ENCODE results near the gene KRT5.
"Not testable (repeated sequence)": the region's sequence is repeated elsewhere in the genome, so short reads cannot be mapped to it uniquely, and the experiment has no call there.

Gene KRT5

DNA sequence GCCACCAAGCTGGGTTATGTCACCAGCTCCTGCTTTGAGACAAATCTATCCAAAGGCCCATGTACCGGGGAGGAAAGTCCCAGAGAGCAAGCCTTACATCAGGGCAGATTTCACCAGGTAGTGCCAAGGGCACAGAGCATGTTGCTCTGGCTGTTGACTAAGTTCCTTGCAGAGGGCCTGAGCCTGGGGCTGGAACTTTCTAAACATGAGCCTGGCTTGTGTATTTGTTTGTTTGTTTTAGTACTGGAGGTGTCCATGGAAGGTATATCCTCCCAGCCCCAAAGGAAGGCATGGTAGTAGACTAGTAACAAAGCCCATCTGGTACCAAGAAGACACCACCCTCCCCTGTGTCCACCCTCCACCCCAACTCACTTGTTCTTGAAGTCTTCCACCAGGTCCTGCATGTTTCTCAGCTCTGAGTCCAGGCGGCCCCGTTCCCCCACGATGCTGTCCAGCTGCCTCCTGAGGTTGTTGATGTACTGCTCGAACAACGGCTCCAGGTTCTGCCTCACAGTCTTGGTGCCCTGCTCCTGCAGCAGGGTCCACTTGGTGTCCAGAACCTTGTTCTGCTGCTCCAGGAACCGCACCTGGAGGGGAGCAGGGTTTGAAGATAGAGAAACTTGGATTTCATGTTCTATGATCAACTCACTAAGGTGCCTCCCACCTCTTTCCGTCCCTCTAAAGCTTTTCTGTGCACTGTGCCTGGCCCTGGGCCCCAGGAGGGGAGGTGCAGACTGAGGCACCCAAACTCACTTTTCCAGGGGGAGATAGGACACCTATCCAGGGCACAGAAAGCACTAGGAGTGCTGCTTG, 1.4 kb downstream of the KRT5 start:
- no peak for DNase-seq

DNA sequence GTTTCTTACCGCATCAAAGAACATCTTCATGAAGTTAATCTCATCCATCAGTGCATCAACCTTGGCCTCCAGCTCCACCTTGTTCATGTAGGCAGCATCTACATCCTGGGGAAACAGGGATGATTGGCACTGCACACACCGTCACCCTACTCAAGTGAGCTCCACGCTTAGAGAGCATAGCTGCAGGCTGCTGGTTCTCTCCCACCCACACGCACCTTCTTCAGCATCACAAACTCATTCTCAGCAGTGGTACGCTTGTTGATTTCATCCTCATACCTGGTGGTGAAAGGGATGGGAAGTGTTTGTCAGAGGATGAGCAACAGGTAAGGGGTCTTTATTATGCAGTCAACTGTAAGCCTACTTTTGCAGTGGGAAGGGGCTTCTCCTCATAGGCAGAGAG, 2.3 kb downstream of the KRT5 start:
- no peak for DNase-seq

DNA sequence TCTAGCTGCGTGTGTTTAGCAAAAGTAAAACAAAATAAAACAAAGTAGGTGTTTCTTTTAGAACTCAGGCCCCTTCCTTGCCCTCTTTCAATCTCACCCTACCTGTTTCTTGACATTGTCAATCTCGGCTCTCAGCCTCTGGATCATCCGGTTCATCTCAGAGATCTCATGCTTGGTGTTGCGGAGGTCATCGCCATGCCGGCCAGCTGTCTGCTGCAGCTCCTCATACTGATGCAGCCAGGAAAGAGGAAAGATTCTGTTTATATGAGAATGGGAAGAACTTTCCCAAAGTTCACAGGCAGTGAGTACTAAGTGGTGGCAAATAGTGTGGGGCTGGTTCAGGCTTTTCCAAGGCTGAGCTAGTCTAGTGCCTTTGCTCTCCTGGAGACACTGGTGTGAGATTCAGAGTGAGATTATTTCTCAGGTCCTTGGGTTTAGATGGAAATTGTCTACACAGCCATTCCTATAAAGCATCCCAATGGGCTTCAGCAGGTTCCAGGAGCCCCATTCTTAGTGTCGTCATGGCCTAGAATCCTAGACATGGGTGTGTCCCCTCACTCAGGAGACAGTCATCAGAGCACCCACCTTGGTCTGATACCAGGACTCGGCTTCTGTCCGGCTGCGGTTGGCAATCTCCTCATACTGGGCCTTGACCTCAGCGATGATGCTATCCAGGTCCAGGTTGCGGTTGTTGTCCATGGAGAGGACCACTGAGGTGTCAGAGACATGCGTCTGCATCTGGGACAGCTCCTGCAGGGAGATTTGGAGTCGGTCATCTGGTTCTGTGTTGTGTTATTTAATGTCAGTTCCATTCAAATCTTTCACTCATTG, 3.0 kb downstream of the KRT5 start:
- no peak for DNase-seq

DNA sequence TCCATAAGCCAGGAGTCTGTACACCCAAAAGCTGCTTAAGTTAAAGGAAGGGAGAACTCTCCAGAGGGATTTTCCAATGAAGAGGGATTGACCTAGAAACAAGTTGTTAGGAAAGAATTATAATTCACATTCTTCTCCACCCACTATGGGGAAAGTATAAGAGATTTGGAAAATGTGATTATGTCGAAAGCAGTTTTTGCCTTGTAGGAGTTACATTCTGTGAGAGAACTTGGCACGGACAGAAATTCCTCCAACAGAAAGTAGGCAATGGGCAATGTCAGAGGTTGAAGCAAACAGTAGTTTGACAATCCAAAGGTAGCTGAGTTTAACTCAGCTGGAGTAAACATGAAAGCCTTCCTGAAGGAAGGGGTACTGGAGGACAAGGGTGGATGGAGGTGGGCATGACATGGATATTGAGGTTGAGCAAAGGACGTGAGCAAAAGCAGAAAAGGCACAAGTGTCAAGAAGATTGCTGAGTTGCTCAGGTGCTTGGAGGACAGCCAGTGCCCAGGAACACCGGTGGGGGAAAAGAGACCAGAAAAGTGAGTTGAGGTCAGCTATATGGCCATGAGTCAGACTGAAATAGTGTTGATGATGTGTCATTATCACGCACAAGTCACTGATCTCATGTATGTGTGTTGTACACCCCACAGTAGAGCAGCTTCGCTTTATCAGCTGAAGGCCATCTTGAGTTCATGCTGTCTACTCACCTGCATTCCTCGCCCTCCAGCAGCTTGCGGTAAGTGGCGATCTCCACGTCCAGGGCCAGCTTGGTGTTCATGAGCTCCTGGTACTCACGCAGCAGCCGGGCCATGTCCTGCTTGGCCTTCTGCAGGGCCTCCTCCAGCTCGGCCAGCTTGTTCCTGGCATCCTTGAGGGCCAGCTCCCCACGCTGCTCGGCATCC, 4.0 kb downstream of the KRT5 start:
- no peak for DNase-seq

DNA sequence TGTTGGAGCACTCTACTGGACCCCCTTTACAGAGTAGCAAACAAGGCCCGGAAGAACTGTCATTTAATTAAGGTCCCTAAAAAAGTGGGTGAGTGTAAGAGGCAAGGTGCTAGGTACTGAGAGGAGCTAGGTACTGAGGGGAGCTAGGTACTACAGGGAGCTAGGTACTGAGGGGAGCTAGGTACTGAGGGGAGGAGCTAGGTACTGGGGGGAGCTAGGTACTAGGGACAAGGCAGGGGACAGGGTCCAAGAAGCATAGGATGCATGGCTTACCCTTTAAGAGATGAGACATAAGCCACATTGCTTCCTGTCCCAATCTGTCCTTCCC, 4.9 kb downstream of the KRT5 start:
- no peak for DNase-seq

DNA sequence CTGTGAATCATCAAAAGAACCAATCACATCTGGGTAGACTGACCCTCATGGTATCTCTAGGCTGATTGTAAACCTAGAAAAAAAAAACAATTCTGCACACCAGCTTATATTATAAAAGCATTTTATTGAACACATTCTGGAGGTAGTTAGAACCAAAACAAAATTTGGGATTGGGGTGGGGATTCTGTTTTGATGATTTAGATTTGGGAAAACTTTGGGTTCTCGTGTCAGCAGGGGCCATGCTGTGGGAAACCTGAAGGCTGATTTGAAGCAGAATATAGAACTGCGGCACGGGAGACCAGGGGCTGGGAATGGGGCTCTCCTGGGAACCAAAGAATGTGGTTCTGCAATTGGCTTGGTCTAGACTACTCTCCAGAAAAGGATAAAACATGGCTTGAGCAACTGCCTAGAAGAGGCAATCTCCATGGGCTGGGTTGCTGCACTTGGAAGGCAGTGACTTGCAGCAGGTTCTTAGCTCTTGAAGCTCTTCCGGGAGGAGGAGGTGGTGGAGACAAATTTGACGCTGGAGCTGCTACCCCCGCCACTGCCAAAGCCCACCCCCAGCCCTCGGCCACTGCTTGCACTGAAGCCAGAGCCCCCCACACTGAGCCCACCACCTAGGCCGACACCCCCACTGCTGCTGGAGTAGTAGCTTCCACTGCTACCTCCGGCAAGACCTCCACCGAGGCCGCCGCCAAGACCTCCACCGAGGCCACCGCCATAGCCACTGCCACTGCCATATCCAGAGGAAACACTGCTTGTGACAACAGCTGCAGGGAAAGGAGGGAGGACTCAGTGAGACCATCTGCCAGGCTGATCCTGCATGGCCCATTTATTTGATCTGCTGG, 5.5 kb downstream of the KRT5 start:
- no peak for DNase-seq

DNA sequence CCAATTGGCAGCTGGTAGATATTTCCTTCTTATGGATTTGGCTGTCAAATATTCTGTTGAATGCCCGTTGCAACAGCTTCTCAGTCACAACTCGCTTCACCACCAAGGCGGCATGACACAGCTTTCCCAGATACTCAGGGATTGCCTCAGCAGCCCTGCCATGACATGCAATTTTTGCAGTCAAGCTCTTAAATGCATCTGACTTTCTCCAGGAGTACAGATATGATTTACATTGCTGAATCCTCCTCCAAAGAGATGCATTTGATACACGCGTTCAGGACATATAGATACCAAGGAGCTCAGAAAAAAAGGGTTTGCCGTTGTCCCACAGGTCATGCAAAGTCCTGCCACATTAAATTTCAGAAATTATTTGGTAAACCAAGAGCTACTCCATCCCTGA, 6.5 kb downstream of the KRT5 start:
- DNase-seq = no peak

DNA sequence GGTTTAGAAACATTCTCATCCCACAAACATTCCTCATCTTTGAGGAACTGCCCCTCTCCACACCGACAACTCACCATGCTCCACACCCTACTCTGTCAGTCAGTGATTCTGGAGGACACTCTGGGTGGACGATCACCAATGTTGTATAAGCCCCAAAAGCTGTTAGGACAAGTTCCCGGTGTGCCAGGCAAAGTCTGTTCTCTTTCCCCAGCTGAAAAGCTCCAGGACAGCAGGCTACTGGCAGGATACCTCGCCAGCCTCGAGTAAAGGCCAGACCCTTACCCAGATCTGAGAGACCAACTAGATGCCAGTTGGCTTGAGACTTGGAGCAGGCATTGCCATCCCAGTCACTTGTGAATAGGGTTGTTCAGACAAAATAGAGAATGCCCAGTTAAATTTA, 12.0 kb downstream of the KRT5 start:
- no peak for DNase-seq

DNA sequence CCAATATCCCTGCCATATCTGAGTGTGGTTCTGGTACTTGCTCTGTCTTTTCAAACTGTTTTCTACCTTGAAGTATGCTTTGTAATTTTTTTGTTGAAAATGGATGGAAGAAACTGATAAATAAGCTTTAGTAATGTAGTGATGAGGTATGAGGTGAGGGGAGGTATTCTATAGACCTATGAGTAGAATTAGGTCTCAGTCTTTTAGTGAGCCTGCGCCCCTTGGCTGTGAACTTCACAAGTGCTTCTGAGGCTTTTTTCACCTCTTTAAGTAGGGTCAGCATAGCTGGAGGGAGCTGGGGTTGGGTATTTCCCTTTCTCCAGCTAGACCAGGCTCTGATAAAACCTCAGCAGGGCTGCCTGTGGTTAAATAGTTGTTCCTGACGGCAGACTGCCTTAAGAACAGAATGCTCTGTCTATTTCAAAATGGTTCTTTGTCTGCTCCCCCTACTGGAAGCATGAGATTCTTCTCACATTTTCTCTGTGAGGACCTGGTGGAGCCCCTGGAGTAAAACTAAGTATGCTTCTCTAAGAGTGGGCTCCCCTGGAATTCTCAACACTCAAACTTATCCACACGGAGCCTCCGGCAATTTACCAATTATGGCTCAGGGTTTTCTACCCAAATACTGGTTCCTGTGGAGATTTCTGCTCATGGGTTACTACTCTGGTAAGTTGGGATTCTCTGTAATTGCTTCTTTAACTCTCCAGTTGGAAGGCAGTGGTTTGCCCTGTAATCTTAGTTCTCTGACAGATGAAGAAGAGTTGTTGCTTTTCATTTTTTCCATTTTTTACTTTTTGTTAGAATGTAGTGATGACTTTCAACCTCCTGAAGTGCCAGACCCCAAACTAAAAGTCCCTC, 13.1 kb downstream of the KRT5 start:
- no peak for DNase-seq

DNA sequence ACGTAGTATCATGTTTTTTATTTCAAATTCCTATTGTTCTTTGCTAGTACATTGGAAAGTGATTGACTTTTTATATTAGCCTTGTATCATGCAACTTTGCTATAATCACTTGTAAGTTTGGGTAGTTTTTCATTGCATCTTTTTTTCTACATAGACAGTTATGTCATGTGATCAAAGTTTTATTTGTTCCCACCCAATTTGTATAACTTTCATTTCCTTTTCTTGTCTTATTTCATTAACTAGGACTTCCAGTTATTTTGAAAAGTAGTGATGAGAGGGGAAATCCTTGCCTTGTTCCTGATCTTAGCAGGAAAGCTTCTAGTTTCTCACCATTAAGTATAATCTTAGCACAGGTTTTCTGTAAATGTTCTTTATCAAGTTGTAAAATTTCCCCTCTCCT, 17.3 kb downstream of the KRT5 start:
- no peak for DNase-seq

DNA sequence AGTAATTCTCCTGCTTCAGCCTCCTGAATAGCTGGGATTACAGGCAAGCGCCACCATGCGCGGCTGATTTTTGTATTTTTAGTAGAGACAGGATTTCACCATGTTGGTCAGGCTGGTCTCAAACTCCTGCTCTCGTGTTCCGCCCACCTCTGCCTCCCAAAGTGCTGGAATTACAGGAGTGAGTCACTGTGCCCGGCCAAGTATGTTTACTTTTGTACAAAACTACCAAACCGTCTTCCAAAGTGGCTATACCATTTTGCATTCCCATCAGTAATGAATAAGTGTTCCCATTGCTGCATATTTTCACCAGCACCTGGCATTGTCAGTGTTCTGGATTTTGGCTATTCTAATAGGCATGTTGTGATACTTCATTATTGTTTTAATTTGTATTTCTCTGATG, 18.7 kb downstream of the KRT5 start:
- no peak for DNase-seq

DNA sequence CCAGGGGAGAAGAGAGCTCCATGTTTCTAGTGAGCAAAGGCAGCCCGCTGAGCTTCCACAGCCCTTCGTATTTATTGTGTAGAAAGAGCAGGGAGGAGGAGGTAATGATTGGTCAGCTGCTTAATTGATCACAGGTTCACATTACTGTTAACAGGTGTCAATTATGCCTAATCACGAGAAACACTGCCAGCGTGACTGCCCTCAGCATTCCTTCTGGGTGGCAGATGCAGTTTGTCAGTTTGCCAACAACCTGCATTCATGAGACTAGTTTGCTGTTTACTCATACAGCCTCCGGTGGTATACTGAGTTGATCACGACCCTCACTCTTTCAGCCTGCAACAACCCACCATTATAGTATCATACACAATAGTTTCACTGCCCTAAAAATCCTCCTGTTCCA, 19.6 kb downstream of the KRT5 start:
- DNase-seq = not testable (repeated sequence)

DNA sequence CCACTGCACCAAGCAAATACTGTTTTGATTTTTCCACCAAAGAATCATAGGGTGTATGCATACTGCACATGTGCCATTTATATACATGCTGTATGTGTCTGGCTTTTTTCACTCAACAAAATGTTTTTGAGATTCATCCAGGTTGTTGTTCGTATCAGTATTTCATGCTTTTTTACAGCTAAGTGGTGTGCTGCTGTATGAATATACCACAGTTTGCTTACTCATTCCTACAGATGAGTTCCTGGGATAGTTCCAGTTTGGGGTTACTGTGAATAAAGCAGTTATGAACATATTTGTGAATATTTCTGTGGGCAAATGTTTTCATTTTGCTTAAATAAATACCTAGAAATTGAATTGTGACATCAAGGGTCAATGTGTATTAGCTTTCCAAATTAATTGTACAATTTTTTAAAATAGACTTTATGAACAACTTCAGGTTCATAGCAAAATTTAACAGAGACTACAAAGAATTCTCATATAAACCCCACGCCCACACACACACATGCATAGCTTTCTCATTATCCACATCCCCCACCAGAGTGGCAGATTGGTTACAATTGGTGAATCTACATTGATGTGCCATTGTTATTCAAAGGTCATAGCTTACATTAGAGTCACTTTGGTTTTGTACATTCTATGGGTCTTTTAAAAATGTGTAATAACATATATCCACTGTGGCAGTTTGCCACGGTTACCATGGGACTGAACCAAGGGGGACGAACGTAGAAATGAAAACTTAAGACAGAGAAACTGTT, 20.2 kb downstream of the KRT5 start:
- DNase-seq = no peak

DNA sequence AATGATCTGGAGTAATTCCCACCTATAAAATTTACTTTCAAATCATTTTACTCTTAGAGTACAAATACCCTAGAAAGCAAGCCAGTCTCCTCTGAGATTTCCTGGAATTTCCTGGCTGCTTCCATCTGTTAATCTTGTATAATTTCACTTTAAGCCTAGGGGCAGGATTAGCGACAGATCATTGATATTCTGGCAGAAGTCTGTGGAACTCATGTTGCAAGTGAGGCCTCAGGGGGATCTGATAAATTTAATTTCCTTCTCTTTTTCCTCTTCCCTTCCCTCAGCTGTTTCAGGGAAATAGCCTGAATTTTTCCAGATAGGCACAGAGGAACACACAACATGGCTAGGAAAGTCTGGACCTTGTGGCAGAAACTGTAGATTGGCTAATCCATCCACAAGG, 21.2 kb downstream of the KRT5 start:
- no peak for DNase-seq

DNA sequence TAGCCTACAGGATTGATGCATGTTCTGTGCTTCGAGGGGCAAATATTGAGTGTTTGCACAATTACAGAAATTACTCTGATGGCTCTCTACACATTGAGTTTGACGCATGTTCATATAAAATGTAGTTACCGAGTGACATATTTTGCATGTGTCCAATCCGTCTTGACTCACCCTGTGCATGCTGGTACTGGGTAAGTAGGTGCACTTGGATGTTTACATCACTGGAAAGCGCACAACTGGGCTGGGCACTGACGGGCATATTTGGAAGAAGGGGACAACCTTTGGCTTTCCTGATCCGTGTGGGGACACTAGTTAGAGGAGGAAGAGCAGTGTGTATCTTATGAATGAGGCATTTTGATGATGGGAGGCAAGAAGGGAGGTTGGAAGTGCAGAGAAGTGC, 22.2 kb downstream of the KRT5 start:
- no peak for DNase-seq

DNA sequence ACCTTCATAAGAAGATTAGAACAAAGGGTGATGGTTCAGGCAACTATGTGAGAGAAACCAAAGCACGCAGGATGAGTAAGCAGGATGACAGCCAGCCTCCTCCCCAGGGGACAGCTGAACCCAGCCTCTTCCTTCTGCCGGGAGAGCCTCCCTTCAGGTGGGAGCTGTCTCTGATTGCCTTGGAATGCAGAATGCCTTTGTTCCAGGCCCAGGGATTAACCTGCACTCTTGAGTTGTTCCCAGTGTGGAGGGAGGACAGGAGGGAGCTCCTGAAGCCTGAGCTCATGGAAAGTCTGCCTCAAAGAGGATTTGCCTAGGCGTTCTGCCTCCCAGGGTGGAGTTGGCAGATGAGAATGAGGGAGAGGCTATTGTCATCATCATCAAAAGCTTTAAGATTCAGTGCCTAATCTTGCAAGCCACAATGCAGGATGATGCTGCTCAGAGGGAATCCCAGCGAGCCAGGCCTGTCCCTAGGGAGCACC, 23.6 kb downstream of the KRT5 start:
- DNase-seq = peak; percentile 35

DNA sequence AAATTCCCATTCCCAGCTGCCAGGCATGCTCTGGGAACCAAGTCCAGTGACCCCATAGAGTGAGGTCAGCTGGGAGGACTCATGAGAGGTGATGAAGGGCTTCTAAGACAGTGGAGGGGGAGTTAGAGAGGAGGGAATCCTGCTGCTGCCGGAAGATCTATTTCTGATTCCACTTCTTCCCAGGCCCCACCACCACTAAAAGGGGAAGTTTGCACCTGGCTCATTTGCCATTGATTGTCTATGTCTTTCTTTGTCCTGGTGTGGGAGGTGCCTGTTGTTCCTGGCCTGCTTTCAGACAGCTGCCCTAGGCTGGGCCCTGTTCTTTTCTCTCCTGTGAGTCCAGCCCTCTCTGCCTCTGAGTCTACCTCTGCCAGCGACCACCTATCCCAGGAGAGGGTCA, 24.1 kb downstream of the KRT5 start:
- no peak for DNase-seq

DNA sequence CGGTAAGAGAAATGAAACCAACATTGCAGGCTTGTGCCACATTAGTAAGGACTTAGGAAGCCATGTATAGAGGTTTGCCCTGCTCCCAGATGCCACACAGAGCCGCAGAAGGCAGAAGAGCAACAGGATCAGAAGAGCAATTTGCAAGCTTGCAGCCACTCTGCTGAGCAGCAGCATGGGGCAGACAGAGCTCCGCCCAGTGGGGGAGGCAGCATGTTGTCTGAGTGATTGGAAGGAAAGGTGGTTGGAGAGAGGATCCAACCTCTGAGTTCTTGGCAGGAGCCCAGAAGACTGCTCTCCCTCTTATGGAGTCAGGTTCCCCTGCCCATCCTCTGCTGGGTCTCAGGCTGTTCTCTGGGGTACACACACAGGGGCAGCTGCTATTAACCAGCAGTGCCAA, 24.8 kb downstream of the KRT5 start:
- peak; percentile 93 for DNase-seq

DNA sequence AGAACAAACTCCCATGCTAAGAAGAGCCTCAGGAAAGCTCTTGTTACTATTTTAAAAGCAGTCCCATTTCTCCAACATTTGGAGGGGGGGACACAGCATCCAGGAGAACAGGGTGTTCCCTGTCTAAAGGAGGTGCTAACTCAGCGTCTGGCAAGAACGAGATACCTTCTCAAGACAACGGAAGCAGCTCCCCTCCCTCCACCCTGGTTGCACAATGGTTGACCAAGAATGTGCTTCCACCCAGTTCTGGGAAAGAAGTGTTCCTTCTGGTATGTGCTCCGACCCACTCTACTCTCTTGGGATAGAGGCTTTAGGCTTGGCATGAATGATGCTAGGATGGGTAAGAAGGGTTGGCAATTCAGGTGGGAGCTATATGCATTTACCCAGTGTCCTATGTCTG, 25.7 kb downstream of the KRT5 start:
- no peak for DNase-seq

DNA sequence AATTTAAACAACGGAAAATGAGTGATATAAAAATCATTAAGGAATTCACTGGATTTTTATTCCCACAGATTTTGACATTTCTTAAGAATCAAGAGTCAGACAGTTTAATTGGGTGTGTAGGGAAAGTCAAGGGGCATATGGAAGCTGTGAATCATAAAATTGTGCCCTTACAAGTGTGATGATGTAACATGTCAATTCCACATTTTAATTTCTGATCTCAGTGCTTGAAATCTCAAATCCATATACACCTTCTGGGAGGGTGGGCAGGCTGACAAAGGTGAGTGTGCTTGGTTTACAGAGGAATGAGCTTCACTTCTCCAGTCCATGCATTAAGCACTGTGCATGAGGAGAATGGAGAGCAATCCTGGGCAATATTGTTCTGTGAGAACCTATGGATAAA, 26.1 kb downstream of the KRT5 start:
- DNase-seq = no peak

DNA sequence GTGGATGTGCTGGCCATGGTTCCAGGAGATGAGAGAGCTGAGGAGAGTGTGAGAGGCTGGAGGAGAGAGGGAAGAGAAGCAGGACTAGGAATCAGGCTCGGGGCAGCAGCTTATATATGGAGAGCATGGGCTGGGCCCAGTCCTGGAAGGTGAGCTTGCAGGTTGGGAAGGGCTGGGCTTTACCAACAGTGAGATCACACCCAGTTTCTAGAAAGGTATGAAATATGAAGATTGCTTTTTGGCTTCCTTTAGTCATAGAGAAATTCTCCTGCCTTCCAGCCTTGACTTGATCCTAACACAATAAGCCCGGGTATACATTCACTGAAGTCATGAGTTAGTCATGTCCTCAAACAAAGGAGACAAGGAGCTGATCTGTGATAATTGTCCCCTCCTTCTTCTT, 27.0 kb downstream of the KRT5 start, which contains the start of gene KRT6A:
Gene KRT6A (minus strand): TSS at position 86 of the 400 bp plus-strand sequence. CDS start 69 bp downstream, at position 17.
- no peak for DNase-seq

All from NCI-H2171 (cell line).